ENCODE results near the gene PLCXD3.

PLCXD3 gene

GRCh38 chr5:41365369-41365768, 145.0 kb downstream of the PLCXD3 start:
- Histone ChIP-seq H3K9ac (no peak overlapping the region), H3K27ac (no peak overlapping the region), H3K4me1 (ENCODE audit: low read depth, poor library complexity, severe bottlenecking) (no peaks in the 10 kb centered on the region), H3K4me2 (no peak overlapping the region), H3K4me3 (IDR thresholded peaks at IDR 0.05; ENCODE audit: insufficient read depth, low read depth, low read length) (no peak overlapping the region), H2AFZ (ENCODE audit: low read depth) (no peak overlapping the region), H3K36me3 (ENCODE audit: insufficient read depth) (no peaks in the 10 kb centered on the region), H3K27me3 (ENCODE audit: insufficient read depth, low read depth) (no peaks in the 10 kb centered on the region), H4K20me1 (ENCODE audit: insufficient read depth) (no peaks in the 10 kb centered on the region), H3K79me2 (ENCODE audit: insufficient read depth, low read depth) (no peaks in the 10 kb centered on the region)
- TF ChIP-seq, protein P1, sequence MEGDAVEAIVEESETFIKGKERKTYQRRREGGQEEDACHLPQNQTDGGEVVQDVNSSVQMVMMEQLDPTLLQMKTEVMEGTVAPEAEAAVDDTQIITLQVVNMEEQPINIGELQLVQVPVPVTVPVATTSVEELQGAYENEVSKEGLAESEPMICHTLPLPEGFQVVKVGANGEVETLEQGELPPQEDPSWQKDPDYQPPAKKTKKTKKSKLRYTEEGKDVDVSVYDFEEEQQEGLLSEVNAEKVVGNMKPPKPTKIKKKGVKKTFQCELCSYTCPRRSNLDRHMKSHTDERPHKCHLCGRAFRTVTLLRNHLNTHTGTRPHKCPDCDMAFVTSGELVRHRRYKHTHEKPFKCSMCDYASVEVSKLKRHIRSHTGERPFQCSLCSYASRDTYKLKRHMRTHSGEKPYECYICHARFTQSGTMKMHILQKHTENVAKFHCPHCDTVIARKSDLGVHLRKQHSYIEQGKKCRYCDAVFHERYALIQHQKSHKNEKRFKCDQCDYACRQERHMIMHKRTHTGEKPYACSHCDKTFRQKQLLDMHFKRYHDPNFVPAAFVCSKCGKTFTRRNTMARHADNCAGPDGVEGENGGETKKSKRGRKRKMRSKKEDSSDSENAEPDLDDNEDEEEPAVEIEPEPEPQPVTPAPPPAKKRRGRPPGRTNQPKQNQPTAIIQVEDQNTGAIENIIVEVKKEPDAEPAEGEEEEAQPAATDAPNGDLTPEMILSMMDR (conservative IDR thresholded peaks at IDR 0.05; ENCODE audit: low read depth, low read length), result no peak

GRCh38 chr5:41364346-41364745, 146.1 kb downstream of the PLCXD3 start:
- Histone ChIP-seq H3K36me3 (ENCODE audit: insufficient read depth) (no peaks in the 10 kb centered on the region), H3K27me3 (ENCODE audit: insufficient read depth, low read depth) (no peaks in the 10 kb centered on the region), H3K9ac (no peak overlapping the region), H4K20me1 (ENCODE audit: insufficient read depth) (no peaks in the 10 kb centered on the region), H3K4me2 (no peak overlapping the region), H3K27ac (no peak overlapping the region), H3K79me2 (ENCODE audit: insufficient read depth, low read depth) (no peaks in the 10 kb centered on the region), H3K4me3 (IDR thresholded peaks at IDR 0.05; ENCODE audit: insufficient read depth, low read depth, low read length) (no peak overlapping the region), H2AFZ (ENCODE audit: low read depth) (no peak overlapping the region), H3K4me1 (ENCODE audit: low read depth, poor library complexity, severe bottlenecking) (no peaks in the 10 kb centered on the region)
- TF ChIP-seq, protein P1 (conservative IDR thresholded peaks at IDR 0.05; ENCODE audit: low read depth, low read length), result no peak

DNA sequence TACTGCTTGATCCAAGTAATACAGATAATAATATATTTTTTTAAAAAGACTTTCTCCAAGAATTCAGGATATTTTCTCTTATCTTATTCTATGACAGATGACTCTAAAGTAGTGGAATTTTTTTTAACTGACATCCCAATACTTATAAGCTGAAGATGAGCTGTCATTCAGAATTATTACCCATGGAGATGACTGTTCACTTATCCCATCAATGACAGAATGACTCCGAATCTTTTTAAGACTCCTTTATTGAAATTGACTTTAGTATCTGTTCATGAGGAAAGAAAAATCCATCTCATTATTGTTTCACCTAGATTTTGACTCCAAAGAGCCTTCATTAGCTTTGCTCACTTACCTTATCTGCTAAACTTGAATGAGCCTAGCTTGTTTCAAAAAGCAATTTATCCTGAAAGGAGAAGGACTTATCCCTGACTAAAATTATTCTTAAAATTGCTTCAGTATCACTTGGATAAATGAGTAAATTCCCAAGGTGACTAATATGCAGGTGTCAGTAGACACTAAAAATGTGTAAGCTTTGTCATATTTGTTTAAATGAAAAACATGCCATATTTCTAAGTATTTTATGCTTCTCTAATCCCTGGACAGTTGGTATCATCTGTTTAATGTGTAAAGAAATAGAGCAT, 146.9 kb downstream of the PLCXD3 start:
- no peaks in the 10 kb centered on the region for H4K20me1 ChIP-seq (ENCODE audit: insufficient read depth)
- no peaks in the 10 kb centered on the region for H3K4me1 ChIP-seq (ENCODE audit: low read depth, poor library complexity, severe bottlenecking)
- TF ChIP-seq, protein P1 (conservative IDR thresholded peaks at IDR 0.05; ENCODE audit: low read depth, low read length), result no peak
- H3K4me2 ChIP-seq, result no peak overlapping the region
- H3K27me3 ChIP-seq (ENCODE audit: insufficient read depth, low read depth), result no peaks in the 10 kb centered on the region
- H3K4me3 ChIP-seq (IDR thresholded peaks at IDR 0.05; ENCODE audit: insufficient read depth, low read depth, low read length), result no peak overlapping the region
- no peaks in the 10 kb centered on the region for H3K36me3 ChIP-seq (ENCODE audit: insufficient read depth)
- no peak overlapping the region for H3K9ac ChIP-seq
- no peaks in the 10 kb centered on the region for H3K79me2 ChIP-seq (ENCODE audit: insufficient read depth, low read depth)
- H2AFZ ChIP-seq (ENCODE audit: low read depth), result no peak overlapping the region
- no peak overlapping the region for H3K27ac ChIP-seq

- TF ChIP-seq, protein P1 (conservative IDR thresholded peaks at IDR 0.05; ENCODE audit: low read depth, low read length), result no peak
- no peak overlapping the region for H3K9ac ChIP-seq
- no peak overlapping the region for H3K4me2 ChIP-seq
- no peaks in the 10 kb centered on the region for H3K79me2 ChIP-seq (ENCODE audit: insufficient read depth, low read depth)
- no peaks in the 10 kb centered on the region for H3K36me3 ChIP-seq (ENCODE audit: insufficient read depth)
- H4K20me1 ChIP-seq (ENCODE audit: insufficient read depth), result no peaks in the 10 kb centered on the region
- H2AFZ ChIP-seq (ENCODE audit: low read depth), result no peak overlapping the region
- no peak overlapping the region for H3K27ac ChIP-seq
- no peak overlapping the region for H3K4me3 ChIP-seq (IDR thresholded peaks at IDR 0.05; ENCODE audit: insufficient read depth, low read depth, low read length)
- no peaks in the 10 kb centered on the region for H3K4me1 ChIP-seq (ENCODE audit: low read depth, poor library complexity, severe bottlenecking)
- H3K27me3 ChIP-seq (ENCODE audit: insufficient read depth, low read depth), result no peaks in the 10 kb centered on the region
These were observed 153.6 kb downstream of the PLCXD3 start for GRCh38 chr5:41356786-41357185.

Data from KMS-11 (cell line).